GM18507 (cell line): Measurements from ENCODE around the gene LCOR.
"Not testable (repeated sequence)": the region's sequence is repeated elsewhere in the genome, so short reads cannot be mapped to it uniquely, and the experiment has no call there.

Source experiments
- DNase-seq: peaks from one replicate; pipeline ENCODE4 v3.0.0; 2011; ENCODE audit warnings: low read depth; ENCODE audit not compliant: insufficient read length; ENCODE audit errors: extremely low spot score
- FAIRE-seq: peaks from 2 replicates; lab custom pipeline; 2011; peaks lifted over from hg19 to GRCh38; lab: Jason Lieb, UNC

LCOR gene

DNA sequence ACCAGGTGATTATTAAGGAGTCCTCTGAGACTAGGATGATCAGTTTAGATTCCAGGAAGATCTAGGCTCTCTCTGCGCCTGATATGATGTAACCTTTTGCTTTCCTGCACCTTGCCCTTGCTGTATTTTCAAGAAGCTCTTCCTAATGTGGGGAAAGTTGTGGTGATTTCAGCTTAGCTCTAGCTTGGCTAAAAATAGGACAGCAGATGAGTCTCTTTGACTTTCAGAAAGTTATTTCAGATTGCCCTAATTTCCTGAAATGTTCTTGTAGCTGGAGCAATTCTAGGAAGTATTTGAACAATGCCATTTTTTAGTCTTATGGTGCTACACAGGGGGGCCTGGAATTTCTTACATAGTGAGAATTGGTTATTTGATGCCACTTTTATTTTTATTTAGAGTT, 3.8 kb downstream of the LCOR start:
- peak; percentile 74 for FAIRE-seq
- DNase-seq = no peak

DNA sequence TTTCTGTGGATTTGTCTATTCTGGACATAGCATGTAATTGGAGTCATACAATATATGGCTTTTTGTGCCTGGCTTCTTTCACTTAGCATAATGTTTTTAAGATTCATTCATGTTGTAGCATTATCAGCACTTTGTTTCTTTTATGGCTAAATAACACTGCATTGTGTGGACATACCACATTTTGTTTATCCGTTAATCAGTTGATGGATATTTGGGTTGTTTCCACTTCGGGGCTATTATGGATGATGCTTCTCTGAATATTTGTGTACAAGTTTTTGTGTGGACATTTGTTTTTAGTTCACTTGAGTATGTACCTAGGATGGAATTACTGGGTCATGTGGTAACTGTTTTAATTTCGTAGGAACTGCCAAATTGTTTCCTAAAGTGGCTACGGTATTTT, 6.4 kb downstream of the LCOR start:
- DNase-seq (no peak), FAIRE-seq (no peak)

DNA sequence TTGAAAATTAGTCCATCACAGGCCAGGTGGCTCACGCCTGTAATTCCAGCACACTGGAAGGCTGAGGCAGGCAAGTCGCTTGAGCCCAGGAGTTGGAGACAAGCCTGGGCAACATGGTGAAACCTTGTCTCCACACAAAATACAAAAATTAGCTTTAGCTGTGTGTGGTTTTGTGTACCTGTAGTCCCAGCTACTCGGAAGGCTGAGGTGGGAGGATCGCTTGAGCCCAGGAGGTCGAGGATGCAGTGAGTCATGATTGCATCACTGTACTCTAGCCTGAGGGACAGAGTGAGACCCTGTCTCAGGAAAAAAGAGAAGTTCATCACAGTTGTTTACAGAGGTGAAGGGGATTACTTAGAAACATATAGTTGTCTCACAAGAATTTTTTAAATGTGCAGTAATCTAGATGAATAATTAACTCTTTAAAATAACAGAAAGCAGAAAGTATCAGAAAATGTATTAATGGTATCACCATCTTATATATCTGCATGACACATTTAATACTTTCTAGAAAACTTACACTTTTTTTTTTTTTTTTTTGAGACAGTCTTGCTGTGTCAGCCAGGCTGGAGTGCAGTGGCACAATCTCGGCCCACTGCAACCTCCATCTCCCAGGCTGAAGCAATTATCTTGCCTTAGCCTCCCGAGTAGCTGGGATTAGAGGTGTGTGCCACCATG, 8.9 kb downstream of the LCOR start:
- FAIRE-seq (no peak), DNase-seq (no peak)

DNA sequence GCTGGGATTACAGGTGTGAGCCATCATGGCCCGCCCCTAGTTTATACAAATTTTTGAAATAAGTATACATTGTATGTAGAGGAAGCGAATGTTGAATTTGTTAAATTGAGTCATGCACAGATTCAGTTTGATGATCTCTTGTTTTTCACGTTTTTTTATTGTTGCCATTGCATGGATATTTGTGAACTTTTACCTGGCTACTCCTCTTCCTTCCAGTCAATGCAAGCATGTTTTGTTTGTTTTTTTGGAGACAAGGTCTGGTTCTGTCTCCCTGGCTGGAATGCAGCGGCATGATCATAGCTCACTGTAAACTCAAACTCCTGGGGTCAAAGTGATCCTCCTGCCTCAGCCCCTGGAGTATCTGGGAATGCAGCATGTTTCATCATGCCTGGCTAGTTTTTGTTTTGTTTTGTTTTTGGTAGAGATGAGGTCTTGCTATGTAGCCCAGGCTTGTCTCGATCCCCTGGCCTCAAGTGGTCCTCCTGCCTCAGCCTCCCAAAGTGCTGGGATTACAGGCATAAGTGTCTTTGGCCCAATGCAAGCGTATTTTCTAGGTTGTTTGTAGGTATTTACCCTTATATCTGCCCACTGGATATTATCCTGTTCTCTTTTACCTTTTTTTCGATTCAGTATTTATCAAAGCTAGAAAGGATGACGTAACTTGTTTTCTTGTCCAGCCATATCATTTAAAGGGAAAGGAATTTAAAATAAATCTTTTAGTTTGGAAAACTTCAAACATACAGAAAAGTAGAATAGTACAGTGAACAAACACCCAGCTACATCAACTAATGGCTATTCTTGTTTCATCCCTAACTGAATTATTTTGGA, 11.0 kb downstream of the LCOR start:
- FAIRE-seq (no peak), DNase-seq (no peak)

DNA sequence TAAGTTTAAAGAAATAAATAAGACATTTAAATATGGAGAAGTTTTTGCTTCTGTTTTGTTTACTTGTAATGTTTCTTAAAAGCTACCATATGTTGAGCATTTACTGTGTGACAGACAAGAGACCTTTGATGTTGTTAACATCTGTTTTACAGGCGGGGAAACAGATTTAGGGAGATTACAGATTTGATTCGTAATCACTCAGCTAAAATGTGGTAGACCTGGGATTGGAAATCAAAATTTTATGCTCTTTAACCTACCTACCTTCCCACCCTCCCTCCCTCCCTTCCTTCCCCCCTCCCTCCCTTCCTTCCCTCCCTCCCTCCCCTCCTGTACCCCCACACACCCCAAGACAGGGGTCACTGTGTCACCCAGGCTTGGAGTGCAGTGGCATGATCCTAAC, 11.7 kb downstream of the LCOR start:
- DNase-seq = no peak
- FAIRE-seq = no peak

DNA sequence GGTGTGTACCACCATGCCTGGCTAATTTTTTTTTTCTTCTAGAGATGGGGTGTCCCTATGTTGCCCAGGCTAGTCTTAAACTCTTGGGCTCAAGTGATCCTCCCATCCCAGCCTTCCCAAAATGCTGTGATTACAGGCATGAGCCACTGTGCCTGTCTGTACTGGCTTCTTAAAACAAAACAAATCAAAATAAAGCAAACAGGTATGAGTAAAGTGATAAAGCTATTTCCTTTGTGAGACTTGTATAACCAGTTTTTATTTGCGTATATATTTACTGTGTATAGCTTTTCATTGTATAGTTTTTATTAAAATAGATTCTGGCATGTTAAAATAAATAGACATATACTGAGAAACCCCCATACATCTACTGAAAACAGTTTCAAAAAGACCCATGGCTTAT, 14.3 kb downstream of the LCOR start:
- DNase-seq = no peak
- no peak for FAIRE-seq

DNA sequence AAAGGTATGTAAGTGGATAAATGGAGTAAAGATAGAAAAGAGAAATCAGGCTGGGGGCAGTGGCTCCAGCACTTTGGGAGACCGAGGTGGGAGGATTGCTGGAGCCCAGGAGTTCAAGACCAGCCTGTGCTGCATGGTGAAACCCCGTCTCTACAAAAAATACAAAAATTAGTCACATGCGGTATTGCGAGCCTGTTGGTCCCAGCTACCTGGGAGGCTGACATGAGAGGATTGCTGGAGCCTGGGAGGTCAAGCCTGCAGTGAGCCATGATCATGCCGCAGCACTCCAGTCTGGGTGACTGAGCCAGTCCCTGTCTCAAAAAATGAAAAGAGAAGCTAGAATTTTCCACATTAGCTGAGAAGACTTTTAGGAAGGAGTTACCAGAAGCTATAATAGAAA, 14.8 kb downstream of the LCOR start:
- DNase-seq (no peak), FAIRE-seq (no peak)

DNA sequence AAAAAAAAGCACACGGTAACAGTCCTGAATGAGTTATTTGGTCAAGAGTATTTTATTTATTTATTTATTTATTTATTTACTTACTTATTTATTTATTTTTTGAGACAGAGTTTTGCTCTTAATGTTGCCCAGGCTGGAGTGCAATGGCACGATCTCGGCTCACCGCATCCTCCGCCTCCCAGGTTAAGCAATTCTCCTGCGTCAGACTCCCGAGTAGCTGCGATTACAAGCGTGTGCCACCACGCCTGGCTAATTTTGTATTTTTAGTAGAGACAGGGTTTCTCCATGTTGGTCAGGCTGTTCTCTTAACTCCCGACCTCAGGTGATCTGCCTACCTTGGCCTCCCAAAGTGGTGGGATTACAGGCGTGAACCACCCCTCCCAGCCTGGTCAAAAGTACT, 15.3 kb downstream of the LCOR start:
- not testable (repeated sequence) for FAIRE-seq, DNase-seq

DNA sequence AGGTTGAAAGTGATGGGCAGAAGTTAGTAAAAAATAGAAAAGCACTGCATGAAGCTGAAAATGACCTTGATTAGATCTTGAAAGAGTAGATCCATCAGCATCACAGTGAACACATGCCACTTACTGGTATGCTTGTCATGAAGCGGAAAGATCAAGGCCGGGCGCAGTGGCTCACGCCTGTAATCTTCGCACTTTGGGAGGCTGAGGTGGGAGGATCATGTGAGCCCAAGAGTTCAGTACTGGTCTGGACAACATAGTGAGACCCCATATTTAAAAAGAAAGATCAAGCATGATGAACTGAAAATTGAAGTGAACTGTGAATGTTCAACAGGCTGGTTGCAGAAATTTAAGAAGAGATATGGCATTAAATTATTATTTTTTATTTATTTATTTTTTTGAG, 18.0 kb downstream of the LCOR start:
- no peak for FAIRE-seq
- DNase-seq = no peak

DNA sequence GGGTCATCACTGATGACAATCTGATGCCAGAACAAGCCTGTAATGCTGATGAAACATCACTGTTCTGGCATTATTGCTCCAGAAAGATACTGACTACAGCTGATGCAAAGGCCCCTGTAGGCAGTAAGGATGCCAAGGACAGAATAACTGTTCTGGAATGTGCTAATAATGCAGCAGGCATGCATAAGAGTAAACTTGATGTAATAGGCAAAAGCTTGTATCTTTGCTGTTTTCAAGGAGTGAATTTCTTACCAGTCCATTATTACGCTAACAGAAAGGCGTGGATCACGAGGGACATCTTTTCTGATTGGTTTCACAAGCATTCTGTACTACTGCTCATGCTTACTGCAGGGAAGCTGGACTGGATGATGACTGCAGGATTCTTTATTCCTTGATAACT, 18.7 kb downstream of the LCOR start:
- DNase-seq (no peak), FAIRE-seq (no peak)

DNA sequence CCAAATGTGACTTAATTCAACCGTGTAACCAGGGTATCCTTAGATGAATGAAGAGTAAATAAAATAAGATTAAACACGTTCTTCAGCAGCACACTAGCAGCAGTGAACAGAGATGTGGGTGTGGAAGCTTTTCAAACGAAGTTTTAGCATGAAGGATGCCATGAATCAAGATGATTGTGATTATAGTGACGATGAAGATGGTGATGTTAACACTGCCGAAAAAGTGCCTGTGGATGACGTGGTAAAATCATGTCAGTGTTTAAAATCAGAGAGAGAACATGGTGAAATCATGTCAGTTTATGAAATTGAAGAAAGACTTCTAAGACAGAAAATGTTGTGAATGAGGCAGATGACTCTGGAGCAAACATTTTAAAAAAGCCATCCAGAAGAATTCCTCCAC, 19.2 kb downstream of the LCOR start:
- DNase-seq = no peak
- FAIRE-seq = no peak

DNA sequence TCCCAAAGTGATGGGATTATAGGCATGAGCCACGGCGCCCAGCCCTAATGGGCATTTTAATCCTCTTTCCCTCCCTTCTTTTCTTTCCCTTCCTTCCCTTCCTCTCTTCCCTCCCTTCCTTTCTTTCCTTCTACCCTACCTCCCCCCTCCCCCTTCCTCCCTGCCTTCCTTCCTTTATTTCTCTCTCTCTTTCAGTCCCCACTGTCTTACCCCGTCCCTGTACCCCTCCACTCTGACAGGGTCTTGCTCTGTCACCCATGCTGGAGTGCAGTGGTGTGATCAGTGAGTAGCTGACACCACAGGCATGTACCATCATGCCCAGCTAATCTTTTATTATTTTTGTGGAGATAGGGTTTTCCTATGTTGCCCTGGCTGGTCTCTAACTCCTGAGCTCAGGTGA, 24.2 kb downstream of the LCOR start:
- FAIRE-seq (no peak), DNase-seq (no peak)

DNA sequence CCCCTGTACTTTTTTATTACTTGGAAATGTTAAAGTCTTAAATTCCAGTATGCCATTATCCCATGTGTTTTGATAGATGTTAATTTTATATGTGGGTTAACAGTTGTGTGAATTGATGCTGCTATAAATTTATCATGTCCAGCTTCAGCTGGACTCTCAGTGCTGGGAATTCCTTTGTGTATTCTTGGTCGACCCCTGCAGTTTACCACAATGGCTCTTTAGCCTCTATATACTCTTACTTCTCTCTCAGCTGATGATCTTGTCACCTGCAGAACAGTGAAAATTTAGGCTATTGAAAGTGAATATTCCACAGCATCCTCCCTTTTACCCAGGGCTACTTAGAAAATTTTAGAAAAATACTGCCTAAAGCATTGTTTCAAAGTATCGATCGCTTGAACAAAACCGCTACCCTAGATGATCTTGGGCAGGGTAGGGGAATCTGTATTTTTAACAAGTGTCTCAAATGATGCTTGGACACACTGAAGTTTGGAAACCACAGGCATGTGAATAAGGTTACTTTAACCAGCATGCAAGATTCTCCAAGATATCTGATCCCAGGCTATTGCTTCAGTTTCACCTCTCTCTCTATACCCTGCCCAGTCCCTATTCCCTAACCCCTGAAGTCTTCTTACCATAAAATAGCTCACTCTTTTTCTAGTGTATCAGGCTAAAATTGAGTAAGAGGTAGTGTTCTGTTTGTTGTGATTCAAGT, 25.4 kb downstream of the LCOR start:
- no peak for FAIRE-seq
- no peak for DNase-seq

DNA sequence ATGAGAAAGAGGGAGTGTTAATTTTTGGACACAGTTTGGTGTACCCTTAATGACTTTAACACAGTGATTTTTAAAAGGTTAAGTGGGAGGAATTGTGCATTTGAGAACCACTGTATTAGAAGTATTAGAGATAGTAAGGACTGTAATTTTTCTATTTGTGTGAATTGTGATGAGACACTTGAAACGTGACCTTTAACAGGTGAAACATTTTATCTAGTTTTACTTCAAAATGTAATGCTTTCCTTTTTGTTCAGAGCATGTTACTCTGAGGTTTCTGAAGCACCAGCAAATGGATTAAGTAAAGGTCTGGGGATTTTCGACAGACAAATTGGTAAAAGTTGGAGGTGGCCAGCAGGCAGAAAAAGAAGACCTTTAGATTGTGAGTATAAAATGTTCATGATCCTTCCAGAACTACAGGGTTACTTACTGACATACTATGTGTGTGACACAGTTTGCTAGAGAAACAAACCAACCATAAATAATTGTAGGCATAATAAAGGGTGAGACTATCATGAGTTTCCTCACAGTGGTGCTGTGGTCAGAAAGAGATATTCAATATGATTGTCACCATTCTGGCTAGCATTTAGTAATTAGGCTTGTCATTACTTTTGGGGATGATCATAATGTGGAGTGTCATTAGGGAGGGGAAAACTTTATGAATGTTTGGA, 26.1 kb downstream of the LCOR start:
- DNase-seq (no peak), FAIRE-seq (peak; percentile 61)

DNA sequence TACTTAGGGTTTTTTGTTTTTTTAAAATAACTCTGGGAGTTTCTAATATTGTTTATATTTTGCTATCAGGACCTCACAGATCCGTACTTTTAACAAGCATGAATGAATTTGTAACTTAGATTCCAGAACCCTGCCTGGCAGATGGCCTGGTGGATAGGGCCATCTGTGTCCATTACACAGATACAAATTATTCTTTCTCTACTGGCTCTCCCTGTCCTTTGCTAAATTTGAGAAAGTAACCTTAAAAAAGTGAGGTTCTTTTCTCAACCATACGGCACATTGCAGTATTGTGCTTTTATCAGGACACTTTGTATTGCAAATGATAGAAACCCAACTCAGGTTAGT, 26.6 kb downstream of the LCOR start:
- FAIRE-seq (peak; percentile 26), DNase-seq (no peak)

DNA sequence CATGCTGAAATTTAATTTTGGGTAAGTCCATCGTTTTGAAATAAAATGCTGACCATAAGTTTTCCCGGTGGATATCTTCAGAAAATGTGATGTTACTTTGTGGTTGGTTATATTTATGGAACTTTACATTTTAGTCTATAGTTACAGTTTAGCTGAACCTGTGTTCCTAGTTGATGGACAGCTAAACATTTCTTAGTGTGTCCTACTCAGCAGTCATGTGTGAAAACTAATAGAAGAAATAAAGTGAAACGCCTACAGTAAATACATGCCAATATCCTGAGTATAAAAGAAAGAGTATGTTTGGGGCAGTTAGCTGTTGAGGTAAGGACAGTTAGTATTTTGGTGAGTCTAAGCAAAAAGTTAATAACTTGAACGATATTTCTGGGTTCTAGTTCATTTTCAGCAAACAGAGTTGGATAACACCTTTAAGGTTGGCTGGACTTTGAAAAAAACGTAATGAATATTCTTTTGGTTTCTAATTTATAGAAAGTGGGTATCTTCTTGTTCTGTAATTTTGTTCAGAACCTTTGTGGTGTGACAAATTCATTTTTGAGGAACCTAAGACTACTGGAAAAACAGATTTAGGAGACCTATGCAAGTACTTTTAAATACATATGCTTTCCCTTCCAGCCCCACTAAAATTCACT, 28.7 kb downstream of the LCOR start:
- no peak for DNase-seq
- peak; percentile 77 for FAIRE-seq

DNA sequence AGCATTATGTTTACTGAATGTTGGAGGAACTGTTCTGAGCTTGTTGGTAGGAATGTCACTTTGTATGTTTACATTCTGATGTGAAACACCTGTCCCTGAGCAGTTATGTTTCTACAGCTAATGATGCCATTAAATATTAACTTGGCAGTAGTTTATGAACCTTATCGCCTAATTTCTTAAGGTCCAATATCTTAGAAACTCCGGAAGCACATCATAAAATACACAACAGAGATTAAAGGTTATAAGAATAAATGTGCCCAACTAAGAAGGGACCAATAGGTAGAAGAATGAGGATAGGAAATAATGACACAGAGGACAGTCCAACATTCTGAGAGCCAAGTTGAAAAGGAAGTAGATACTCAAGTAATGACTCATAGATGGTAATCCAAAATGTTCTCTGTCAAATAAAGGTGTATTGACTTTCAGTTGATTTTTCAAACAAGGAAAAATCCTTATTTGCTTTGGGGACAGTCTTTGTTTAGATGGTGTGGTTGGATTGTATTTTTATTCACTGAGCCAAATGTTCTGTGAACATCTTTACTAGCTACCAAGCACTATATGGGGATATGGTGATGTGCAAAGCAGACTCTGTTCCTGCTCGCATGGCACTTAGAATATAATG, 31.9 kb downstream of the LCOR start:
- FAIRE-seq = peak; percentile 72
- DNase-seq = no peak

DNA sequence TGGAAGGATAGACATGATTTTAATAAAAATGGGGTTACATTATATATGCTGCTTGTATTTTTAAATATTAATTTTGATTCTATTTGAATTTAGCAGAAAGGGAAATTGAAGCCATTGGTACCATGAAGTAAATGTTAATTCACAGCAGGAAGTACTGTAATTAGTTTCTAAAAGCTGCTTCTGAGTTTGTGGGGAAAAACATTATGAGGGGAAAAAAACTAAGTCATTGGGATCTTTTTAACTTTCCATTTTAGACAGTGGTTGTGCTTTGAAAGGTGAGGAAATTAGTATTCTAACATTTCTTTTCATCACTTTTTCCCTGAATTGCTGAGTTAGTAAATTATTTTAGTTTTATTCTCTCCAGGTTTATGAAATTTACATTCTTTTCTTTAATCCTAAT, 41.0 kb downstream of the LCOR start:
- FAIRE-seq (no peak), DNase-seq (no peak)

DNA sequence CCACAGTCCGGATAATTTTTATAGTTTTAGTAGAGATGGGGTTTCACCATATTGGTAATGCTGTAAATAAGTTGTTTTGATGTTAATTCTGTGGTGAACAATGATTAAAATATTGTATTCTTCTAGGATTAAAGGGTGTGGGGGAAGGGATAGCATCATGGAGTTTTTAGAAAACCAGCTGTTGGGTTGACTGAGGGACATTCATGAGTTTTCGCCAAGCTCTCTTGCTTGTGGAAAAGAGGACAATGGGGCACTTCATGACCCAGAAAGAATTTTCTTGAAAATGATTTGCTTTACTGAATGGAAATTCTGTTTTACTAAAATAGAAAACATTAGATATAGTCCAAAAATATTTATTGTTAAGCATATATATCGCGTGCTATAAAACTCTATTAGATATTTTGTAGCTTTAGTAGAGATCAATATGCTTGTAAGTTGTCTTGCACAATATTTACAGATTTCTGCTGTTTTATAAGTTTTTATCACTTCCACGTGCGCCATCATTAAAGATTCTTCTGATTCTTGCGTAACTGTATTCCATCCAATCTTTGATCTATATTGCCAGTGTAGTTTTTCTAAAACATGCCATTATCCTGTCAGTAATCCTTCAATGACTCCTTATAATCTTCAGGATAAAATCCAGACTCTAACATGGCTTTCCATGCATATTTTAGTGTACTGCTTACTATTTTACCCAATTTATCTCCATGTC, 41.8 kb downstream of the LCOR start:
- DNase-seq = no peak
- no peak for FAIRE-seq
